HG03565 (cell line): ENCODE measurements around the gene SNTA1.
"Not testable (repeated sequence)": the region's sequence is repeated elsewhere in the genome, so short reads cannot be mapped to it uniquely, and the experiment has no call there.

Source experiments
- ATAC-seq: cut with Tn5 transposase; IDR thresholded peaks from one replicate; pipeline ENCODE4 v1.9.1; 2021; ENCODE audit warnings: mild to moderate bottlenecking, moderate library complexity; ENCODE audit not compliant: unreplicated experiment

The SNTA1 gene

GRCh38 chr20:33466303-33466646 is 22.7 kb upstream of the SNTA1 start:
- no peak for ATAC-seq

- ATAC-seq = no peak
Observed at GRCh38 chr20:33465481-33466302, 22.1 kb upstream of the SNTA1 start.

GRCh38 chr20:33464759-33465158 is 21.2 kb upstream of the SNTA1 start:
- ATAC-seq = not testable (repeated sequence)

GRCh38 chr20:33463332-33464101 is 20.0 kb upstream of the SNTA1 start:
- no peak for ATAC-seq

- ATAC-seq = no peak
Observed at GRCh38 chr20:33460711-33461110, 17.1 kb upstream of the SNTA1 start.

GRCh38 chr20:33459599-33459998 is 16.0 kb upstream of the SNTA1 start:
- no peak for ATAC-seq

- not testable (repeated sequence) for ATAC-seq
Observed at GRCh38 chr20:33456916-33457642, 13.5 kb upstream of the SNTA1 start.

- ATAC-seq = no peak
Observed at GRCh38 chr20:33450867-33451266, 7.3 kb upstream of the SNTA1 start.

GRCh38 chr20:33445881-33446625 is 2.5 kb upstream of the SNTA1 start:
- no peak for ATAC-seq

GRCh38 chr20:33444797-33445560 is 1.4 kb upstream of the SNTA1 start:
- no peak for ATAC-seq

GRCh38 chr20:33443006-33443511 is 504 bp downstream of the SNTA1 start:
- ATAC-seq = no peak

- no peak for ATAC-seq
Observed at GRCh38 chr20:33442136-33443005, 1.2 kb downstream of the SNTA1 start.

- ATAC-seq = no peak
Observed at GRCh38 chr20:33441142-33441955, 2.2 kb downstream of the SNTA1 start.

GRCh38 chr20:33440562-33440961 is 3.0 kb downstream of the SNTA1 start:
- not testable (repeated sequence) for ATAC-seq

GRCh38 chr20:33438481-33438880 is 5.1 kb downstream of the SNTA1 start:
- no peak for ATAC-seq

- no peak for ATAC-seq
Observed at GRCh38 chr20:33437141-33437911, 6.2 kb downstream of the SNTA1 start.

- no peak for ATAC-seq
Observed at GRCh38 chr20:33434434-33434833, 9.1 kb downstream of the SNTA1 start.
